SK-N-SH (cell line): Measurements from ENCODE around the gene SNAI3.
A peak's percentile ranks its signal among the peaks of the same experiment; 100 is the strongest.

Experiments used
- CTCF ChIP-seq: fragments of 200-600 bp; sonication (generic); IDR thresholded peaks from 2 replicates; pipeline ENCODE4 v1.6.1; 2017; ENCODE audit warnings: antibody characterized with exemption, mild to moderate bottlenecking, moderate library complexity
- EP300 ChIP-seq, 2 experiments: IDR thresholded peaks; 2 replicates each; pipeline versions ENCODE4 v1.4.0 to v1.6.1; 2012; ENCODE audit warnings: borderline replicate concordance in 1 of 2, low read depth in 1 of 2, low read length in 1 of 2
- POLR2AphosphoS5 ChIP-seq: IDR thresholded peaks from 2 replicates; pipeline ENCODE4 v1.6.1; 2012; ENCODE audit warnings: low read depth, low read length

GRCh38 chr16:88706229-88706964 is 20.1 kb upstream of the SNAI3 start, which contains the start of the genes CTU2 and RNF166:
- TF ChIP-seq CTCF, result no peak
- peak; percentile 69 for TF ChIP-seq POLR2AphosphoS5
- TF ChIP-seq EP300 (IDR thresholded peaks at IDR 0.05; ENCODE audit: borderline replicate concordance in 1 of 2, low read depth in 1 of 2, low read length in 1 of 2), result no peak
